HEK293 (cell line): Measurements from ENCODE around the gene UQCR11.
A peak's percentile ranks its signal among the peaks of the same experiment; 100 is the strongest.

Experiments
- CTCF ChIA-PET: fragments of 350-600 bp; formaldehyde crosslinking; extraction: SDS; loops from one replicate; lab custom pipeline; 2021; ENCODE audit warnings: antibody characterized with exemption; lab: Yijun Ruan, JAX
- POLR2A ChIA-PET: fragments of 300-600 bp; formaldehyde crosslinking; extraction: SDS; loops from one replicate; lab custom pipeline; 2020; ENCODE audit warnings: antibody characterized with exemption, inconsistent platforms; lab: Yijun Ruan, JAX
- H3K27ac ChIP-seq: fragments of 200-500 bp; sonication (Bioruptor generic); 2 replicates; pipeline ENCODE4 v1.5.1; 2014; ENCODE audit warnings: low read depth, low read length, control low read depth, inconsistent platforms; ENCODE audit errors: extremely low read depth
- H3K36me3 ChIP-seq, 2 experiments: fragments of 200-500 bp in 1 of 2; sonication (Bioruptor generic) in 1 of 2; 1 replicate in 1 of 2; 2 replicates in 1 of 2; pipeline ENCODE4 v1.5.1; 2014 to 2017; ENCODE audit warnings: inconsistent platforms in 2 of 2, low read length in 2 of 2; ENCODE audit not compliant: control insufficient read depth in 2 of 2, insufficient read depth in 1 of 2
- H3K4me1 ChIP-seq: fragments of 200-500 bp; sonication (Bioruptor generic); 2 replicates; pipeline ENCODE4 v1.5.1; 2014; ENCODE audit warnings: mild to moderate bottlenecking, low read length, inconsistent platforms; ENCODE audit not compliant: control insufficient read depth, insufficient read depth
- H3K4me3 ChIP-seq: 2 replicates; pipeline ENCODE4 v1.5.1; 2011; ENCODE audit warnings: low read depth, mild to moderate bottlenecking, control low read depth, low read length, moderate library complexity
- H3K9me3 ChIP-seq: fragments of 200-500 bp; sonication (Bioruptor generic); 2 replicates; pipeline ENCODE4 v1.5.1; 2014; ENCODE audit warnings: low read depth, low read length, inconsistent platforms; ENCODE audit not compliant: control insufficient read depth, insufficient read depth
- MZF1 ChIP-seq: fragments of 450-650 bp; formaldehyde crosslinking; IDR thresholded peaks from 2 replicates; pipeline ENCODE4 v1.5.1; 2017; ENCODE audit warnings: missing biosample characterization, missing genetic modification characterization, borderline replicate concordance
- OSR2 ChIP-seq: fragments of 450-650 bp; formaldehyde crosslinking; IDR thresholded peaks from 2 replicates; pipeline ENCODE4 v1.5.1; 2016; ENCODE audit warnings: missing biosample characterization, missing genetic modification characterization
- PRDM1 ChIP-seq: fragments of 450-650 bp; formaldehyde crosslinking; IDR thresholded peaks from 2 replicates; pipeline ENCODE4; 2016; ENCODE audit warnings: missing biosample characterization, missing genetic modification characterization
- PRDM10 ChIP-seq: fragments of 450-650 bp; formaldehyde crosslinking; IDR thresholded peaks from 2 replicates; pipeline ENCODE4 v1.5.1; 2016; ENCODE audit warnings: missing biosample characterization, missing genetic modification characterization
- RBAK ChIP-seq: fragments of 450-650 bp; formaldehyde crosslinking; IDR thresholded peaks from 2 replicates; pipeline ENCODE4 v1.5.1; 2016; ENCODE audit warnings: missing biosample characterization, missing genetic modification characterization
- SCRT1 ChIP-seq: fragments of 450-650 bp; formaldehyde crosslinking; IDR thresholded peaks from 2 replicates; pipeline ENCODE4 v1.5.1; 2016; ENCODE audit warnings: missing biosample characterization, missing genetic modification characterization, borderline replicate concordance
- SP3 ChIP-seq: fragments of 450-650 bp; formaldehyde crosslinking; IDR thresholded peaks from 2 replicates; pipeline ENCODE4 v1.5.1; 2016; ENCODE audit warnings: missing biosample characterization, missing genetic modification characterization
- ZNF121 ChIP-seq: fragments of 450-650 bp; formaldehyde crosslinking; IDR thresholded peaks from 2 replicates; pipeline ENCODE4 v1.5.1; 2016; ENCODE audit warnings: missing biosample characterization, missing genetic modification characterization
- ZNF138 ChIP-seq: fragments of 450-650 bp; formaldehyde crosslinking; IDR thresholded peaks from 2 replicates; pipeline ENCODE4 v1.5.1; 2016; ENCODE audit warnings: missing biosample characterization, missing genetic modification characterization, borderline replicate concordance
- ZNF146 ChIP-seq: fragments of 450-650 bp; formaldehyde crosslinking; IDR thresholded peaks from 2 replicates; pipeline ENCODE4 v1.5.1; 2016; ENCODE audit warnings: missing biosample characterization, missing genetic modification characterization
- ZNF2 ChIP-seq: fragments of 450-650 bp; formaldehyde crosslinking; IDR thresholded peaks from 2 replicates; pipeline ENCODE4 v1.5.1; 2016; ENCODE audit warnings: missing biosample characterization, missing genetic modification characterization
- ZNF335 ChIP-seq: fragments of 450-650 bp; formaldehyde crosslinking; conservative IDR thresholded peaks from 2 replicates; pipeline ENCODE4 v1.5.1; 2016; ENCODE audit warnings: missing biosample characterization, missing genetic modification characterization
- ZNF366 ChIP-seq: fragments of 450-650 bp; formaldehyde crosslinking; conservative IDR thresholded peaks from 2 replicates; pipeline ENCODE4 v1.5.1; 2016; ENCODE audit warnings: missing biosample characterization, missing genetic modification characterization
- ZNF426 ChIP-seq: fragments of 450-650 bp; formaldehyde crosslinking; IDR thresholded peaks from 2 replicates; pipeline ENCODE4 v1.5.1; 2017; ENCODE audit warnings: missing biosample characterization, missing genetic modification characterization, mild to moderate bottlenecking, inconsistent platforms, moderate library complexity
- ZNF549 ChIP-seq: fragments of 450-650 bp; IDR thresholded peaks from 2 replicates; pipeline ENCODE4 v1.5.1; 2018; ENCODE audit warnings: missing biosample characterization, missing genetic modification characterization, mild to moderate bottlenecking, inconsistent platforms, moderate library complexity
- ZNF692 ChIP-seq: fragments of 450-650 bp; formaldehyde crosslinking; IDR thresholded peaks from 2 replicates; pipeline ENCODE4 v1.5.1; 2016; ENCODE audit warnings: missing biosample characterization, missing genetic modification characterization
- ZNF768 ChIP-seq: fragments of 450-650 bp; formaldehyde crosslinking; IDR thresholded peaks from 2 replicates; pipeline ENCODE4 v1.5.1; 2018; ENCODE audit warnings: missing biosample characterization, mild to moderate bottlenecking, missing genetic modification characterization
- ZNF791 ChIP-seq: fragments of 450-650 bp; formaldehyde crosslinking; IDR thresholded peaks from 2 replicates; pipeline ENCODE4 v1.5.1; 2016; ENCODE audit warnings: missing biosample characterization, missing genetic modification characterization
- ZNF830 ChIP-seq: fragments of 450-650 bp; IDR thresholded peaks from 2 replicates; pipeline ENCODE4 v1.5.0; 2018; ENCODE audit warnings: missing biosample characterization, missing genetic modification characterization, low read depth, mild to moderate bottlenecking, moderate library complexity
- ZSCAN30 ChIP-seq: fragments of 450-650 bp; IDR thresholded peaks from 2 replicates; pipeline ENCODE4 v1.5.1; 2018; ENCODE audit warnings: missing biosample characterization, mild to moderate bottlenecking, missing genetic modification characterization, moderate library complexity
- ZSCAN4 ChIP-seq: fragments of 450-650 bp; formaldehyde crosslinking; IDR thresholded peaks from 2 replicates; pipeline ENCODE4 v1.5.1; 2017; ENCODE audit warnings: missing biosample characterization, missing genetic modification characterization
- TF ChIP-seq, protein P1 (sequence below): fragments of 450-650 bp; formaldehyde crosslinking; IDR thresholded peaks from 2 replicates; pipeline ENCODE4 v1.5.1; 2016; ENCODE audit warnings: missing biosample characterization, missing genetic modification characterization, borderline replicate concordance

UQCR11 gene

DNA sequence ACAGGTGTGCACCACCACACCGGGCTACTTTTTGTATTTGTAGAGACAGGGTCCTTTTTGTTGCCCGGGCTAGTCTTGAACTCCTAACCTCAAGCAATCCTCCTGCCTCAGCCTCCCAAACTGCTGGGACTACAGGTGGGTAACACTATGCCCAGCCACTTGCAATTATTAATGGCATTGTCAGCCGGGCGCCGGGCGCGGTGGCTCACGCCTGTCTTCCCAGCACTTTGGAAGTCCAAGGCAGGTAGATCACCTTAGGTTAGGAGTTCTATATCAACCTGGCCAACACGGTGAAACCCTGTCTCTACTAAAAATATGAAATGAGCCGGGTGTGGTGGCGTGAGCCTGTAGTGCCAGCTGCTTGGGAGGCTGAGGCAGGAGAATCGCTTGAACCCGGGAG, 34.4 kb downstream of the UQCR11 start:
- no peaks in the 10 kb centered on the region for H3K9me3 ChIP-seq
- no peaks in the 10 kb centered on the region for H3K4me1 ChIP-seq
- H3K4me3 ChIP-seq: no peak overlapping the region
- H3K36me3 ChIP-seq: peaks cover 0 to under 1% of the 10 kb centered on the region in 2 experiments; a peak in 1 of 3 replicates
- POLR2A ChIA-PET: interaction anchor here (0.6 kb wide), 1 partner anchor 30 kb away, joined by 6 read pairs; no protein-coding TSS in a partner anchor
- no peak overlapping the region for H3K27ac ChIP-seq
- TF ChIP-seq ZNF138 (tag by site-specific recombination): no peak
- 0 out of 2 replicates have a peak, but pooled peaks have one; percentile 17 for TF ChIP-seq ZNF121 (tag by site-specific recombination)
- TF ChIP-seq, all 188 proteins: peak for 1
- CTCF ChIA-PET: no interaction called here

DNA sequence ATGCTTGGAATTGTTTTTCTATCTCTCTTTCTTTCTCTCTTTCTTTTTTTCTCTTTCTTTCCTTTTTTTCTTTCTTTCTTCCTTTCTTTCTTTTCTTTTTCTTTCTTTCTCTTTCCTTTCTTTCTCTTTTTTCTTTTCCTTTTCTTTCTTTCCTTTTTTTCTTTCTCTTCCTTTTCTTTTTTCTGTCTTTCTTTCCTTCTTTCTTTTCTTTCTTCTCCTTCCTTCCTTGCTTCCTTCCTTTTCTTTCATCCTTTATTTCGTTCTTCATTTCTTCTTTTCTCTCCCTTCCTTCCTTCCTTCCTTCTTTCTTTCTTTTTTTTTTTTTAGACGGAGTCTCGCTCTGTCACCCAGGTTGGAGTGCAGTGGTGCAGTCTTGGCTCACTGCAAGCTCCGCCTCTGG, 35.3 kb downstream of the UQCR11 start:
- ChIA-PET POLR2A (interaction anchor here (0.6 to 0.7 kb wide), 2 partner anchors 23 to 301 kb away, joined by 3 read pairs; no protein-coding TSS in a partner anchor), CTCF (interaction anchor here (0.6 kb wide), 1 partner anchor 256 kb away, joined by 4 read pairs; no protein-coding TSS in a partner anchor)
- Histone ChIP-seq H3K9me3 (no peaks in the 10 kb centered on the region), H3K4me1 (no peaks in the 10 kb centered on the region), H3K36me3 (peaks cover 0 to 4% of the 10 kb centered on the region in 2 experiments; a peak in 2 of 3 replicates), H3K4me3 (no peak overlapping the region), H3K27ac (no peak overlapping the region)
- peak; percentile 99 for TF ChIP-seq PRDM1 (tag by site-specific recombination)
- no peak for TF ChIP-seq ZNF768 (tag by site-specific recombination)
- TF ChIP-seq OSR2 (tag by site-specific recombination): no peak
- TF ChIP-seq PRDM10 (tag by site-specific recombination): peak; percentile 85
- 0 out of 2 replicates have a peak, but pooled peaks have one; percentile 39 for TF ChIP-seq SCRT1 (tag by site-specific recombination)
- TF ChIP-seq ZNF121 (tag by site-specific recombination): no peak
- 0 out of 2 replicates have a peak, but pooled peaks have one; percentile 69 for TF ChIP-seq ZNF2 (tag by site-specific recombination)
- TF ChIP-seq ZNF366 (tag by site-specific recombination): peak; percentile 99
- TF ChIP-seq RBAK (tag by site-specific recombination): no peak
- TF ChIP-seq ZNF830 (tag by site-specific recombination): no peak
- peak; percentile 35; the same call in 1 of the 2 replicates for TF ChIP-seq ZNF335

DNA sequence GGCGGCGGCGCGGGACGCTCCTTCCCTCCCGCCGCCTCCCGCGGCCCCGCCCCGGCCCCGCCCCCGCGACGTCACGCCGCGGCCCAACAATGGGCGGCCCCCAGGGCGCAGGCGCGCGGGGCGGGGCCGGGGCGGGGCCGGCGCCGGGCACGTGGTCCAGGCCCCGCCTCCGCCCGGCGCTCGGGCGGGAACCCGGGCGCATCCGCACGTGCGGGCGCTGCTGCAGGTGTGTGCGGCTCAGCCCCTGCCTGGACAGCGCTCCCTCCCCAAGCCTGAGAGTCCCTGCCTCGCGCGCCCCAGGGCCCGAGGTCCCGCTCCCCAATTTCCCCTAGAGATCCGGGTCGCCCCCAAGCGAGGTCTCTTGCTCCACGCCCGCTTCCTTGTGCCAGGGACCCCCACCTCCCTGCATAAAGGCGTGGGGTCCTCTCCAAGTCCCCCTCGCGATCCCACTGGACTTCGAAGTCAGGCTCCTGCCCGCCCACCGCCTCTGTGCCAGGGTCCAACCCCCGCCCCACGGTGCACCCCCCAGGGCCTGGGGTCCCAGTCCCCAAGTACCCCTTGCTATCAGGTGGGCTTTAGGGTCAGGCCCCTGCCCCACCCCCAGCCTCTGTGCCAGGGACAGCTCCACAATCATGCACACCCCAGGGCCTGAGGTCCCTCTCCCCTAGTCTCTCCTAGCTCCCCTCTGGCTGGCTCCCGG, 36.8 kb downstream of the UQCR11 start, which contains the start of gene MEX3D:
Gene MEX3D (minus strand): TSS at position 6 of the 700 bp plus-strand sequence. CDS start 267 bp downstream, outside the sequence.
- peaks cover 0 to 7% of the 10 kb centered on the region in 2 experiments; a peak in 2 of 3 replicates for H3K36me3 ChIP-seq
- ChIA-PET CTCF (no interaction called here), POLR2A (interaction anchor here (0.5 kb wide), 1 partner anchor 24 kb away, joined by 3 read pairs; the partner anchor contains the start of gene MBD3)
- no peaks in the 10 kb centered on the region for H3K9me3 ChIP-seq
- peak within 1 kb of the TSS; percentile 56 for H3K4me3 ChIP-seq
- no peaks in the 10 kb centered on the region for H3K4me1 ChIP-seq
- H3K27ac ChIP-seq: peak within 1 kb of the TSS; percentile 31; the same call in 1 of the 2 replicates
- no peak for TF ChIP-seq ZNF549 (tag by site-specific recombination)
- no peak for TF ChIP-seq ZNF791 (tag by site-specific recombination)
- peak; percentile 41; the same call in 1 of the 2 replicates for TF ChIP-seq ZSCAN30 (tag by site-specific recombination)
- TF ChIP-seq ZNF146: no peak
- TF ChIP-seq ZSCAN4 (tag by site-specific recombination): 0 out of 2 replicates have a peak, but pooled peaks have one; percentile 25
- TF ChIP-seq SP3: peak; percentile 37; the same call in 1 of the 2 replicates
- TF ChIP-seq ZNF692: peak; percentile 78
- TF ChIP-seq, protein P1, sequence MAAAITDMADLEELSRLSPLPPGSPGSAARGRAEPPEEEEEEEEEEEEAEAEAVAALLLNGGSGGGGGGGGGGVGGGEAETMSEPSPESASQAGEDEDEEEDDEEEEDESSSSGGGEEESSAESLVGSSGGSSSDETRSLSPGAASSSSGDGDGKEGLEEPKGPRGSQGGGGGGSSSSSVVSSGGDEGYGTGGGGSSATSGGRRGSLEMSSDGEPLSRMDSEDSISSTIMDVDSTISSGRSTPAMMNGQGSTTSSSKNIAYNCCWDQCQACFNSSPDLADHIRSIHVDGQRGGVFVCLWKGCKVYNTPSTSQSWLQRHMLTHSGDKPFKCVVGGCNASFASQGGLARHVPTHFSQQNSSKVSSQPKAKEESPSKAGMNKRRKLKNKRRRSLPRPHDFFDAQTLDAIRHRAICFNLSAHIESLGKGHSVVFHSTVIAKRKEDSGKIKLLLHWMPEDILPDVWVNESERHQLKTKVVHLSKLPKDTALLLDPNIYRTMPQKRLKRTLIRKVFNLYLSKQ: no peak
- TF ChIP-seq ZNF426 (tag by site-specific recombination): no peak
- TF ChIP-seq MZF1 (tag by site-specific recombination): no peak
